Keratinocyte (primary cell): Measurements from ENCODE around the gene GALNT2.

Experiments
- EZH2 ChIP-seq: IDR thresholded peaks from one replicate; pipeline ENCODE4 v1.6.1; 2012; ENCODE audit warnings: inconsistent platforms, mild to moderate bottlenecking, low read length, moderate library complexity
- TF ChIP-seq, protein P1 (sequence below), 3 experiments: IDR thresholded peaks in 1 of 3; conservative IDR thresholded peaks in 1 of 3; optimal IDR thresholded peaks in 1 of 3; 2 replicates in 2 of 3; 3 replicates in 1 of 3; pipeline versions ENCODE3 to v1.5.1; 2011; ENCODE audit warnings: low read length in 3 of 3, mild to moderate bottlenecking in 3 of 3, moderate library complexity in 2 of 3, control low read depth in 1 of 3, inconsistent platforms in 1 of 3; ENCODE audit not compliant: insufficient read depth in 2 of 3; ENCODE audit errors: extremely low read depth in 1 of 3

DNA sequence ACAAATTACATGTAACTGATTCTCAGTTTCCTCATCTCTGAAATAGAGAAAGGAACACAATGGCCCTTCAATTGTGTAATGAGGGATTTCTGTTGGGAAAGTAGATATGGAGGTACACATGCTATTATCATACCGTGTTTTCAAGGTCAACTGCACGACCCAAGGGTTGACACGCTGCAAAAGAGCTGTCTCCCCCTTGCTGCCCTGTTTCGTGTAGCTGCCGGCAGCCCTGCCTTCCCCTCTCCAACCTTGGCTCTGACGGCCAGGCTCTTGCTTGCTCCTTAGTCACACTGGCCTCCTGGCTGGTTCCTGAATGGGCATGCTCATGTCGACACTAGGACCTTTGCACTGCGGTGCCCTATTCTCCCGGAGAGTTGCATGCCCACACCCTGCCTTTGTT is 134.4 kb downstream of the GALNT2 start:
- TF ChIP-seq, protein P1, sequence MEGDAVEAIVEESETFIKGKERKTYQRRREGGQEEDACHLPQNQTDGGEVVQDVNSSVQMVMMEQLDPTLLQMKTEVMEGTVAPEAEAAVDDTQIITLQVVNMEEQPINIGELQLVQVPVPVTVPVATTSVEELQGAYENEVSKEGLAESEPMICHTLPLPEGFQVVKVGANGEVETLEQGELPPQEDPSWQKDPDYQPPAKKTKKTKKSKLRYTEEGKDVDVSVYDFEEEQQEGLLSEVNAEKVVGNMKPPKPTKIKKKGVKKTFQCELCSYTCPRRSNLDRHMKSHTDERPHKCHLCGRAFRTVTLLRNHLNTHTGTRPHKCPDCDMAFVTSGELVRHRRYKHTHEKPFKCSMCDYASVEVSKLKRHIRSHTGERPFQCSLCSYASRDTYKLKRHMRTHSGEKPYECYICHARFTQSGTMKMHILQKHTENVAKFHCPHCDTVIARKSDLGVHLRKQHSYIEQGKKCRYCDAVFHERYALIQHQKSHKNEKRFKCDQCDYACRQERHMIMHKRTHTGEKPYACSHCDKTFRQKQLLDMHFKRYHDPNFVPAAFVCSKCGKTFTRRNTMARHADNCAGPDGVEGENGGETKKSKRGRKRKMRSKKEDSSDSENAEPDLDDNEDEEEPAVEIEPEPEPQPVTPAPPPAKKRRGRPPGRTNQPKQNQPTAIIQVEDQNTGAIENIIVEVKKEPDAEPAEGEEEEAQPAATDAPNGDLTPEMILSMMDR (optimal IDR thresholded peaks at IDR 0.05 in 1 of 3, IDR thresholded peaks at IDR 0.05 in 1 of 3, conservative IDR thresholded peaks at IDR 0.05 in 1 of 3; ENCODE audit: extremely low read depth in 1 of 3, insufficient read depth in 2 of 3, low read length in 3 of 3), result no peak
- TF ChIP-seq EZH2, result no peak
